ENCODE measurements around the gene MRPS2. TPM values are rescaled to one million over a fixed set of nuclear protein-coding genes. Genes with fewer than 3 reads are reported as not detected.

Gene MRPS2
- total RNA-seq, 1 experiment from 2014 or later: 62.4 TPM

- Histone ChIP-seq H3K4me3 (ENCODE audit: low read length) (no peak overlapping the region), H3K27me3 (ENCODE audit: low read length) (no peaks in the 10 kb centered on the region), H4K20me1 (ENCODE audit: low read length) (no peaks in the 10 kb centered on the region), H3K4me1 (ENCODE audit: insufficient read depth, low read length) (no peaks in the 10 kb centered on the region), H3K9me2 (replicated peaks; ENCODE audit: low read length) (no peaks in the 10 kb centered on the region), H3K9ac (ENCODE audit: low read length) (no peak overlapping the region), H3K9me3 (ENCODE audit: low read length) (no peaks in the 10 kb centered on the region), H3K36me3 (ENCODE audit: low read depth, low read length) (no peaks in the 10 kb centered on the region), H3F3A (ENCODE audit: low read length, unreplicated experiment) (no peaks in the 10 kb centered on the region), H3K79me2 (ENCODE audit: low read length) (no peaks in the 10 kb centered on the region), H2AFZ (ENCODE audit: low read length) (no peak overlapping the region), H3K4me2 (ENCODE audit: low read length) (no peak overlapping the region), H3K27ac (ENCODE audit: low read length) (no peak overlapping the region)
- ChIA-PET POLR2A (ENCODE audit: unreplicated experiment) (no interaction called here), CTCF (no interaction called here)
- ATAC-seq (no peak), DNase-seq (no peak)
- TF ChIP-seq EZH2phosphoT487 (IDR thresholded peaks at IDR 0.05; ENCODE audit: borderline replicate concordance, low read length) (no peak), EZH2 (IDR thresholded peaks at IDR 0.05; ENCODE audit: low read length, unreplicated experiment) (no peak)
- TF ChIP-seq, protein P1, sequence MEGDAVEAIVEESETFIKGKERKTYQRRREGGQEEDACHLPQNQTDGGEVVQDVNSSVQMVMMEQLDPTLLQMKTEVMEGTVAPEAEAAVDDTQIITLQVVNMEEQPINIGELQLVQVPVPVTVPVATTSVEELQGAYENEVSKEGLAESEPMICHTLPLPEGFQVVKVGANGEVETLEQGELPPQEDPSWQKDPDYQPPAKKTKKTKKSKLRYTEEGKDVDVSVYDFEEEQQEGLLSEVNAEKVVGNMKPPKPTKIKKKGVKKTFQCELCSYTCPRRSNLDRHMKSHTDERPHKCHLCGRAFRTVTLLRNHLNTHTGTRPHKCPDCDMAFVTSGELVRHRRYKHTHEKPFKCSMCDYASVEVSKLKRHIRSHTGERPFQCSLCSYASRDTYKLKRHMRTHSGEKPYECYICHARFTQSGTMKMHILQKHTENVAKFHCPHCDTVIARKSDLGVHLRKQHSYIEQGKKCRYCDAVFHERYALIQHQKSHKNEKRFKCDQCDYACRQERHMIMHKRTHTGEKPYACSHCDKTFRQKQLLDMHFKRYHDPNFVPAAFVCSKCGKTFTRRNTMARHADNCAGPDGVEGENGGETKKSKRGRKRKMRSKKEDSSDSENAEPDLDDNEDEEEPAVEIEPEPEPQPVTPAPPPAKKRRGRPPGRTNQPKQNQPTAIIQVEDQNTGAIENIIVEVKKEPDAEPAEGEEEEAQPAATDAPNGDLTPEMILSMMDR (conservative IDR thresholded peaks at IDR 0.05; ENCODE audit: low read depth, low read length): no peak
- intact Hi-C loops (cut with micrococcal nuclease): no loop called here
- no TSS peak for BruUV-seq (replicated peaks)
Measured at GRCh38 chr9:135525241-135526088, 25.0 kb downstream of the MRPS2 start.

DNA sequence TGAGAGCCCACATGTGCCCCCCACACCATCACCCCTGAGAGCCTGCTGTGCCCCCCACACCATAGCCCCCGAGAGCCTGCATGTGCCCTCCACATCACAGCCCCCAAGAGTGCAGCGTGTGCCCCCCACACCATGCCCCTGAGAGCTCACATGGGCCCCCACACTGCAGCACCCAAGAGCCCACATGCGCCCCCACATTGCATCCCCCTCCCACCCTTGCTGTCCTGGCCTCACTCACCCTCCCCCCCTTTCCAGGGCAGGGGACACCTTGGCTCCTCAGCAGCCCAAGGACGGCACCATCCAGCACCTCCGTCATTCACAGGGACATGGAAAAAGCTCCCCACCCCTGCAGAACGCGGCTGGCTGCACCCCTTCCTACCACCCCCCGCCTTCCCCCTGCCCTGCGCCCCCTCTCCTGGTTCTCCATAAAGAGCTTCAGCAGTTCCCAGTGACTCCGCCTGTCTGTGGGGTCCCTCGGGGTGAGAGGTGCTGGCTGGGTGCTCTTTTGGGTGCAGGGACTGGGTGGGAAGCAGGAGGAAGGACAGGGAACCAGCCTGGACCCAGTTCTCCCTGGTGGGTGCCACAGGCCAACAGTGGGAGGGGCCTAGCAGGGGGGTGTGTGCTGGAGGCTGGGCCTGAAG lies 25.7 kb downstream of the MRPS2 start:
- Histone ChIP-seq H3K27ac (ENCODE audit: low read length) (no peak overlapping the region), H3K4me2 (ENCODE audit: low read length) (no peak overlapping the region), H3K9me3 (ENCODE audit: low read length) (no peaks in the 10 kb centered on the region), H2AFZ (ENCODE audit: low read length) (no peak overlapping the region), H4K20me1 (ENCODE audit: low read length) (no peaks in the 10 kb centered on the region), H3K79me2 (ENCODE audit: low read length) (no peaks in the 10 kb centered on the region), H3F3A (ENCODE audit: low read length, unreplicated experiment) (no peaks in the 10 kb centered on the region), H3K27me3 (ENCODE audit: low read length) (no peaks in the 10 kb centered on the region), H3K9me2 (replicated peaks; ENCODE audit: low read length) (no peaks in the 10 kb centered on the region), H3K9ac (ENCODE audit: low read length) (no peak overlapping the region), H3K4me3 (ENCODE audit: low read length) (no peak overlapping the region), H3K36me3 (ENCODE audit: low read depth, low read length) (no peaks in the 10 kb centered on the region), H3K4me1 (ENCODE audit: insufficient read depth, low read length) (no peaks in the 10 kb centered on the region)
- ChIA-PET POLR2A (ENCODE audit: unreplicated experiment) (no interaction called here), CTCF (no interaction called here)
- no peak for ATAC-seq
- intact Hi-C loops (cut with micrococcal nuclease): no loop called here
- TF ChIP-seq, protein P1 (conservative IDR thresholded peaks at IDR 0.05; ENCODE audit: low read depth, low read length): no peak
- TF ChIP-seq EZH2 (IDR thresholded peaks at IDR 0.05; ENCODE audit: low read length, unreplicated experiment) (no peak), EZH2phosphoT487 (IDR thresholded peaks at IDR 0.05; ENCODE audit: borderline replicate concordance, low read length) (no peak)
- DNase-seq: no peak
- no TSS peak for BruUV-seq (replicated peaks)
